Colon (tissue), 2 donors: ENCODE data around the gene NSUN5.
"Not testable (repeated sequence)": the region's sequence is repeated elsewhere in the genome, so short reads cannot be mapped to it uniquely, and the experiment has no call there.

Experiments
- FAIRE-seq: peaks from 2 replicates; lab custom pipeline; 2012; peaks lifted over from hg19 to GRCh38; lab: Jason Lieb, UNC
- donor health status: control.
- donor health status: control.

The NSUN5 gene

DNA sequence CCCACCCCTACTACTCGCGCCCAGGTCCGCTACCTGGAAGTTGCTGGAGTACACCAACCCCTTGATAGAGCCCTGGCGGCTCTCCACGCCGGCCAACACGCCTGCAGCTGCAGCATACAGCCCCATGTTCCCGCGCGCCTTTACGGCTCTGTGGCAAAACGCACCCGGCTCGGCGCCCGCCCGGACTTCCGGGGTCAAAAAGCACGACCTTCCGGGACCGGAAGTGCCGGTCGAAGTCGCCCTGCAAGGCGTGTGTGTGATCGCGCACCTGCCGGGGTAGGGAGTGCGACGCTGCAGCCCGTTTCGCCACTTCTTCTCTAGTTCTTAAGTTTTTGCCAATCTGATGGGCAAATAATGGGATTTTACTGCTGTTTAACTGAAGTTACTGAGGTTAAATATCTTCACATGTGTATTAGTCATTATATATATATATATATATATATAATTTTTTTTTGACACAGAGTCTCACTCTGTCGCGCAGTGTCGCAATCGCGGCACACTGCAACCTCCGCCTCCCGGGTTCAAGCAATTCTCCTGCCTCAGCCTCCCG lies at the start of gene NSUN5:
NSUN5 (minus strand) TSS at position 162 of the 550 bp plus-strand sequence; CDS start at position 126, 36 bp downstream.
- FAIRE-seq, result no peak

DNA sequence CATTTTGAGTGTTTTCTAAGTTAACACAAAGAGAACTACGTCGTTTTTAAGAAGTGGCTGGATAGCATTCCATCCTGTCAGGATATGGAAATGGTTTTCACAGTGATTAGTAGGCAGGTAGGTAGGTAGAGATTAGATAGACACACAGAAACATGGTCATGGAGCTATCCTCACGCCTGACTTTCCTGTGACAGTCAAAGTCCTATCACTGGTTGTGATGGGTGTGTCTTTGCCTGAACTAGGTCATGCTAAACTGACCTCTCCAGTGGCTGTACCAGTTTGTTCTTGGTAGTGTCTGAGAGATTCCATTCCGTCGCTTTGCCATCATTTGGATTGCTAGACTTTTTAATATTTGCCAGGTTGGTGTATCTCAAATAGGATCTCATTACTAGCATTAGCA lies 47.5 kb upstream of the NSUN5 start:
- FAIRE-seq, result no peak

DNA sequence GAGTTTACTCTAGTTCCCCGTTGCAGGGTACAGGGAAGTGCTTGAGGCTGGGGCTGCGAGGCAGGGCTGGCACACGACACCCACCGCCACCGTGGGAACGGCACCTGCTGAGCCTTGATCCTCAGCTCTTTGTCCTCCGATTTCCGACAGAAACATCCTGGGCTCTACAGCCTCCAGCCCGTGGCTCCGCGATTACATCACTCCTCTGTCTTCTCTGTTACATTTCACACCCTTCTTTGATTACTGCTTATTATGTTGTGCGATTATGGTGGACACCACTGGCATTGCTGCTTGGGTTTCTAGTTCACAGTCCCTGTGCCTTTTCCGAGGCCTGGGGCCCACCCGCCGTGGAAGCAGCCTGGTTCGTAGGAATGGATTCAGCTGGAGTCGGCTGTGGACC lies 46.2 kb upstream of the NSUN5 start:
- no peak for FAIRE-seq

DNA sequence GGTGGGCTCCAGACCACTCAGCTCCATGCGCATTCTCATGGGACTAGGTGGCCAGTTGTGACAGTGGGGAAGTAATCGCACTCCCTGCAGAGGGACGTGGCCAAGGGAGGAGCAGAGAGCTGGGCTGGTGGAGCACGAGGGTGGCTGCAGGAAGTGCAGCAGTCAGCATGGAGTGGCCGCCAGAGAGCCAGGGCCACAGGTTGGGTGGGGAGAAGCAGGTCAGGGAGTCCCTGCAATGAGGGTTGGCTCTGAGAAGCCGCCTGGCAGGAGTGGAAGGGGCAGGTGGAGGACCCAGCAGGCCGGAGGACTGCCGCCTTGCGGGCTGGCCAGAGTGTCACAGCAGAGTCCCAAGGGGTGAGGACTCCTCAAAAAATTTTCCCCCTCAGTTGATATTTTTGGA lies 45.6 kb upstream of the NSUN5 start:
- FAIRE-seq, result no peak

DNA sequence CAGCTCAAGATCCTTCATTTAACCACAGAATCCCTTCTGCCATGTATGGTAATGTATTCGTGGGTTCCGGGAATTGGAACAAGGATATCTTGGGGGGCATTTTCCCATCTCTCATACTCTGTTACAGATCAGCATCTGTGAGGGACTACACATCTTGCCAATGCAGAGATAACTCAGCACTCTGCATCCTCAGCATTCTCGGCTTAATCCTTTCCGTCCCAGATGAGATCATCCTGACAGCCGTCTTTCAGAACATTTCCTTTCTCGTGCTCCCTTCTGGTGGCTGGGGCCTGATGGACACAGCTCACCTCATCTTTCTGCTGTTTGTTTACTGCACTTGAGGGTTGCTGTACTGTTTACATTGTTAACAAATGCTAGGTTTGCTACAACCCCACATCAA lies 44.6 kb upstream of the NSUN5 start:
- FAIRE-seq, result no peak

DNA sequence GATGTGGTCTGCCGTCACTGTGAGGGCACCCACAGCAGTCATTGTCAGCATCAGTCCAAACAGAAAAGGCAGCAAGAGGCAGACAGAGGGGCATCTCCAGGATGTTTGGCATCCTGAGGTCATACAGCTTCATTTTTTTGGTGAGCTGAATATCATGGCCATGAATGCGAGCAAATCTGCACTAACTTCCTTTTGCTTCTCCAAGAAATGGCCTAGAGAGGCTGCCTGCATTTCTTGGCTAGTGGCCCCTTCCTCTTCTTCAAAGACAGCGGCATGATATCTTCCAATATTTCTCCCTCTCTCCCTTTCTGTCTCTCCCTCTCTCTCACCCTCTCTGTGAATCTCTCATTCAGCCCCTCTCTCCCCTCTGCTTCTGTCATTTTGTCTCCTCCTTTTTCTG lies 44.2 kb upstream of the NSUN5 start:
- FAIRE-seq, result no peak

DNA sequence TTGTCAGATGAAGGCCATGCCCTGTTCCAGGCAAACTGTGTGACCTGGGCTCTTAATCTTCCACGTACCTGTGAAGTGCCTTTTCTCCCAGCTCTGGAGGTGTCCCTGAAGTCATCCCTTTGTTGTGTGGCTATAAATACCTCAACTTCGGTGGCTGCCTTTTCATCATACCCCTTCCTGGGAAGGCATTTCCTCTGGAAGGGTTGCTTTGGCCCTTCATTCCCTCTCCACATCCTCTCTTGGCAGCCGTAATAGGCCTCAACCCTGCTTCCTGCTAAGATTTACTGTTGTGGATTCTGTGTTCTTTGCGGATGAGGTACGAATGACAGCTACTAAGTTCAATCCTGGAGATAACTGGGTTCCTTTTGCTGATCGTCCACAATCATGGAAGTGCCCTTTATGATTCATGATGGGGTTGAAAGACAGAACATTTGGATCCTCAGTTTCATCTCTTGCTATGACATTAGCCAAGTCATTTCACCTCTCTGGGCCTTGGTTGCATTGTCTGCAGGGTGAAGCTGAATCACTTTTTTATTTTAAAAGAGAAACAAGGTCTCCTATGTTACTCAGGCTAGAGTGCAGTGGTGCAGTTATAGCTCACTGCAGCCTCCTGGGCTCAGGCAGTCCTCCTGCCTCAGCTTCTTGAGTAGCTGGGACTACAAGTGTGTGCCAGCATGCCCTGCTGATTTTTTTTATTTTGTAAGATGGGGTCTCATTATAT lies 43.0 kb upstream of the NSUN5 start:
- FAIRE-seq, result no peak

DNA sequence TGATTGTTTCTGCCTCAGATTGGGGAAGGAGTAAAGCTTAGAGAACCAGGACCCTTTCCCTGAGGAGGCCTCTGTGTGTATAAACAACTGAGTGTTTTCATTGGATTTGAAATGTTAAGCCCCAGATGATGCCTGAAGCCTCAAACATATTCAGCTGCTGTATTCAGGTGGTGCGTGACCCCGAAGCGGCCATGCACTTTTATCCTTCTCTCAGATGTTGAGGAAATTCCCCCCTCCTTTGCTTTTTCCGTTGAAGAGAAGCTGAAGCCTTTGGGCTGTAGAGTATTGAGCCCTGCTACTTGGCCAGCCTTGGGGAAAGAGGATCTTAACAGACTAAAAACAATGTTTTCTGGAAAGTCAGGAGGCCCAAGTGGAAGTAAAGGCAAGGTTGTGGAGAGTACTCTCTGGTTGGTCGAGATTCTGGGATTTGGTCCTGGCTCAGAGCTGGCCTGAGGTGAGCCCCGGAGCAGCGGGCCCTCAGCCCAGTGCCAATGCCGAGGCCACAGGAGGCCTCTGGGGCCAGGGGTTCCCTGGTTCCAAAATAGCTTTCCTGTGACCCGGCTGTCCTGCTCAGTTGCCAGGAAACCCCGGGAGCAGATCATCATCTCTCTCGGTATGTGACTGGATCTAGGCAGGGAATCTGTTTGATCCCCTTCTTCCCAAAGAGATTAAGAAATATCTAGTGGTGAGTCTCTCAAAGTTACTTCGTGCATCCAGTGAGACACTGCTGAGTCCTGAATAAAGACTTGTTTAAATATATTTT lies 41.9 kb upstream of the NSUN5 start:
- no peak for FAIRE-seq

DNA sequence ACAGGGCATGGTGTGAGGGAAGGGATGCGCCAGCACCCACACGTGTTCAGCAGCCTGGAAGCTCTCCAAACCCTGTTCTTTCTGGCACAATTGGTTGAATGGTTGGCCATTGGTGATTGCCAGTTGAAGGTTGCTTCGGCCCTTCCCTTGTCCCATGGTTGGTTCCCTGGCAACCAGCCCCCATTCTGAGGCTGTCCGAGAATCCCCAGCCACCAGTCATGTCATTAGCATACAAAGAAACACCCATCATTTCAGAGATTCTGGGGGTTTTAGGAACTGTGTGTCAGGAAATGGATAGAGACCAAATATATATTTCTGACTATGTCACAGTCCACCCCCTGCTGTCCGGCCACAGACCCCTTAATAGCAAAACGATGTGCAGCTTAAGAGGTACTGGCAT lies 41.1 kb upstream of the NSUN5 start:
- no peak for FAIRE-seq

DNA sequence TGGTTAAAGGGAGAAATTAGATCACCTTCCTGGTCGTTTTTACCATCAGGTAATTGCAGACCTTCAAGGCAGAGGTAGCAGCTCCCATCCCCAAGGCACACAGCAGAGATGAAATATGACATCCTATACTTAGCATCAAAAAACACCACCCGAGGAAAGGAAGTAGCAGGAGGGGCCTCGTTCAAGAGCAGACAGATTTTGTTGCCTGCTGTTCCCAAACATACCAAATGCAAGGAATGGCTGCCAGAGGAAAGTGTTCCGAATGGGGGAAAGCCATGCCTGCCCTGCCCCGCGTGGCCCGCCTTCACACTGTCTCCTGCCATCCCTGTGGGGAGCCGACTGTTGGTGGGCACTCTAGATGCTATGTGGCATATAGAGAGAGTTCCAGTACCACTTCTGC lies 37.3 kb upstream of the NSUN5 start:
- no peak for FAIRE-seq

DNA sequence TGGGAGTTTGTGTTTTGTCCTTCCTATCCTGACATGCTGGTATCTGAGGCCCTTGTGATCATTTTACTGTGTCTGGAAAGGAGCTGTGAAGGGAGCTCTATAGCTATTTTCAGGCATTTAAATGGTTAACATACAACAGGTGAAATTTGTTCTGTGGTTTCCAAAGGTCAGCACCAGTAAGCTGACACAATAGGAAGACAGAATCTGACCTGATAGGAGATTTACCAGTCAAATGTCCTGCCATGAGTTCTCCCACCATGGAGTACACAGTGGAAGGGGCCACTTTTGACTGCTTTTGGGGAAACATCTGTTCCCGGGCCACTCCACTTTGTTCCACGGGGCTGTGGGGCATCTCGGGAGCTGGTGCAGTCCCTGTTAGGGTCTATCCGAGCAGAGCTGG lies 36.9 kb upstream of the NSUN5 start:
- FAIRE-seq, result no peak

DNA sequence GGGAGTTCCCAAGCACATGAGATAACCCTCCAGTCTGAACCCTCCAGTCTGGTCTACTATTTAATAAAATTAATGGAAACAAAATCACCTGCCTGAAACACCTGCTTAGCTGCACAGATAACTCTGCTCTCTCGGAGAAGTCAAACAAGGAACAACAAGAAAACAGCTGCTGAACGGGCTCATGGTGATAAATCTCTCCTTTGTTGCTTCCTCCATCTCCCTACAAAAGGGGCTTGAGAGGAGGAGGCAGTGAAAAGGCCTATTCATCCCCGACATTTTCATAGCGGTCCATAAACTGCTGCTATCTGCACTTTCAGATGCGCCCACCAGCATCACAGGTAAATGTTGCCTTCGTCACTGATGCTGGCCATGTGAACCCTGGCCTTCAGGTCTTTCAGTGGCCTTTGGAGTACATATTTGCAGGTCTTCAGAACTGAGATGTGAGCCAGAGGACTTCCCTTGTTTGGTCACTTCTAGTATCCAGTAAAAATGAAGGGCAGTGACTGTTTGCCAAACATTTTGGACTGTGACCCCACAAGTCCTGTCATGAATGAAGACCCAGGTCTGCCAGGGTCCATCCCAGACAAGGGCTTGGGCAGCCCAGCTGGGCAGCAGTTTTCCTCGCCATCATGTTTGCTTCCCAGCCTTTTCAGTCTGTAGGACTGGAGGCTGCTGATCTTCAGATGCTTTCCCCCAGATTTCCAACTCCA lies 35.2 kb upstream of the NSUN5 start:
- no peak for FAIRE-seq

DNA sequence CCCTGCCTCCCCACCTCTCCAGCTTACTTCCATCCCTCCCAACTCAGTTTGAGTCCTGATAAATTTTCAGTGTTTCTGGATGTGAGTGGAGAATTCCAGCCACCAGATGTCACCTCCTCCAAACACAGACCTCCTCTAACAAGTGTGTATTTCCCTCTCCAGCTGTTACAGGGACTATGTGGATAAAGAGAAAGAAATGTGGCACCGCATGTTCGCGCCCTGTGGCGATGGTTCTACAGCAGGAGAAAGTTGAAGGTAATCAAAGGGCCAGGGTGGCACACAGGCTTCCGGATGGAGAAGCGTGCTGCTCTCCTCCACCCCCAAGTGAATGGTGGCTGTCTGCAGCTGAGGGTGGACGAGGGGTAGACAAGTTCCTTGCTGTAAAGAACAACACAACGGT lies 34.0 kb upstream of the NSUN5 start:
- no peak for FAIRE-seq

DNA sequence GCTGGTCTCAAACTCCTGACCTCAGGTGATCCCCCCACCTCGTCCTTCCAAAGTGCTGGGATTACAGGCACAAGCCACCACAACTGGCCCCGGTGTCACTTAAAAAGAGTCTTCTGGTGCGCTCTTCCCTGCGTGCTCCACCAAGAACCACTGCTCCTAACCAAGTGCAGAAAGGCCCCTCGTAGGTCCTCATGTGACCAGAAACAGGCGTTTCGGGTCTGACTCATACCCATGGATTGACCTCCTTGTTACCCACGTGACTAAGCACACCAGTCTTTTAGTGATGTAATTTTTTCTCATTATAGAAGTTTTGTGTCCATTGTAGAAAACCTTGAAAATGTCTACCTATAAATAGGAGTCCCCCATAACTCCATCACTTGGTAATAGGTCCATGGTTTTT lies 33.3 kb upstream of the NSUN5 start:
- FAIRE-seq, result no peak

DNA sequence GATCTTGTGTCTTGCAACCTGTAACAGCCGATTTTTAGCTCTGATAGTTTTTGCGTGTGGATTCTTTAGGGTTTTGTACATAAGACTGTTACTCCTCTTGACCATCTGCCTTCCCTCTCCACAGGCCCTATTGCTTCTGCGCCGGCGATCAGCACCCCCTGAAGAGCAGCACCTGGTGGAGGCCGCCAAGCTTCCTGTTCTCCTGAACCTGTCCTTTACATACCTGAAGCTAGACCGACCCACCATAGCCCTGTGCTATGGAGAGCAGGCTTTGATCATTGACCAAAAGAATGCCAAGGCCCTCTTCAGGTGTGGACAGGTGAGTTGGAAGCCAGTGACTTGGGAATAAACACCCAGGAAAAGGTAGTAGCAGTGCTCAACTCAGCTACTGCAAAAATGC lies 31.9 kb upstream of the NSUN5 start:
- FAIRE-seq, result no peak

DNA sequence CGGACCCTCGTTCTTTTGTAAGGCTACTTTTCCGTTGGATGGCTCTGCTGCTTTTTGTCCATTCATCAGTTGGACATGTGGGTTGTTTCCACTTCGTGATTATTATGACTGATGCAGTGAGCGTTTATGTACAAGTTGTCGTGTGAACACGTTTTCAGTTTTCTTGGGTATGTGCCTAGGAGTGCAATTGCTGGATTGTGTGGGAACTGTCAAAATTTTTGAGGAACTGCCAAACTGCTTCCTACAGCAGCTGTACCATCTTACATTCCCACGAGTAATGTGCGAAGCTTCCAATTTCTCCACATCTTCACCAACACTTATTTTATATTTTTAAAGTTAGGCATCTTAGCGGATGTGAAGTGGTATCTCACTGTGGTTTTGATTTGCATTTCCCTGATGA lies 29.7 kb upstream of the NSUN5 start:
- FAIRE-seq, result no peak

DNA sequence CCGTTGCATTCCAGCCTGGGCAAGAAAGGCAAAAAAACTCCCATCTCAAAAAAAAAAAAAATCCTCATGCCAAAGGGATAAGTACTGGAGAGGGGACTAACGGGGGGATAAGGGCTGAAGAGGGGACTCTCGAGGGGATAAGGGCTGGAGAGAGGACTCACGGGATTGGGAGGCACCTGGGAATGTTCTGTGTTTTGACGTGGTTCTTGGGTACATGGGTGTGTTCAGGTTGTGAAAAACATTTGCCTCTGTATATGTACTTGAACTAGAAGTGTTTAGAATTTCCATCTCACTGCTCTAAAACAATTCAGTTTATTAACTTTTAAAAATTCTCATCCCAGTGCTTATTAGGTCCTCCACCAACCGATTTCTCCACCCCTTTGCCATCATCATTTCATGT lies 23.8 kb upstream of the NSUN5 start:
- no peak for FAIRE-seq

DNA sequence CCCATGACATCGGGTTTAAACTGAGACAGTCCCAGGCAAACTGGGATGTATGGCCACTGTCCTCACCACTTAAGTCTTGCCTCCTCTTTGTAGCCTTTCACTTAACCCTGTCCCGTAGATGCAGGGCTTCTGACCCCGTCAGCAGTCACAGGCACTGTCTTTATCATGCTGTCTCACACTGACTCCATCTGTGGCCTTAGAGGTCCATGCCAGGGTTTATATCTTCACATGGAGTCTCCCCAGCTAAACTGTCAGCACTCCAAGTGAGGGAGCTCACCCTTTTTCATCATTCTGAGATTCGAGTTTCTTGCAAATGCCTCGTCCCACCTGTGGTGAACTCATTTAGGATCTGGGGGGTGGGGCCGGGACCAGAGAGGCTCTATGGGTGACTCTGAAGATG lies 22.1 kb upstream of the NSUN5 start:
- FAIRE-seq, result no peak

DNA sequence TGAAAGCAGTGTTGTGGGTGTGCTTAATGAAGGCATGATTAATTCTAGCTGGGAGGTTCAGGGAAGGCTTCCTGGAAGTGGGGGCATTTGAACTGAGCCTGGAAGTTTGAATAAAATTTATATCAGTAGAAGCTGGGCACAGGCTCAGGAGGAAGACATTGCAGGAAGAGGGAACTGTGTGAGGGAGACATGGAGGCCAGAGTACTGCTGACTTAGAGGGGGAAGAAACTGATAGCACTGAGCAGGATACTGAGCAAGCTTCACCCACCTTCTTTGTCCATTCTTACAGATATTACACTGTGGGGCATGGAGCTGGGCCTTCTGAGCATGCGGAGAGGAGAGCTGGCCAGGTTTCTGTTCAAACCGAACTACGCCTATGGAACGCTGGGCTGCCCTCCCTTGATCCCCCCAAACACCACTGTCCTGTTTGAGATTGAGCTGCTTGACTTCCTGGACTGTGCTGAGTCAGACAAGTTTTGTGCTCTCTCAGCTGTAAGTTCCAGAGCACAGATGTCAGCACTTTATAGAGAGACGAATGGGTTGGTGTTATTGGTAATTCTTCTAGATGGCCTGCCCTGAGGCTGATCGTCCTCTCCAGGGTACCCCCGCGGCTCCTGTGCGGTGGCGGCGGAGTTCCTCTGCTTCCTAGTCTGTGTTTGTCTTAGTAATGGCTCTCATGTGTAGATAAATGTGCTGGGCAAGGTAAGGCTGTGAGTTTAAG lies 21.4 kb upstream of the NSUN5 start:
- no peak for FAIRE-seq

DNA sequence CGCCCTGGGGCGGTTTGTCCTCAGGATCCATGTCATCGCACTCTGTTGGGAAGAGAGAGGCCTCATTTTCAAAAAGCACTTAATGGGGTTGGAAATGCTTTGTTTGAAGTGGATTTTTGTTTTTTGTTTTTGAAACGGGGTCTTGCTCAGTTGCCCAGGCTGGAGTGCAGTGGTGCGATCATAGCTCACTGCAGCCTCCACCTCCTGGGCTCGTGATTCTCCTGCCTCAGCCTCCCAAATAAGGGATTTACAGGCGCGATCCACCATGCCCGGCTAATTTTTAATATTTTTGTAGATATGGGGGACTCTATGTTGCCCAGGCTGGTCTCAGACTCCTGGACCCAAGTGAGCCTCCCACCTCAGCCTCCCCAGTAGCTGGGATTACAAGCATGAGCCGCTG lies 20.1 kb upstream of the NSUN5 start:
- no peak for FAIRE-seq

DNA sequence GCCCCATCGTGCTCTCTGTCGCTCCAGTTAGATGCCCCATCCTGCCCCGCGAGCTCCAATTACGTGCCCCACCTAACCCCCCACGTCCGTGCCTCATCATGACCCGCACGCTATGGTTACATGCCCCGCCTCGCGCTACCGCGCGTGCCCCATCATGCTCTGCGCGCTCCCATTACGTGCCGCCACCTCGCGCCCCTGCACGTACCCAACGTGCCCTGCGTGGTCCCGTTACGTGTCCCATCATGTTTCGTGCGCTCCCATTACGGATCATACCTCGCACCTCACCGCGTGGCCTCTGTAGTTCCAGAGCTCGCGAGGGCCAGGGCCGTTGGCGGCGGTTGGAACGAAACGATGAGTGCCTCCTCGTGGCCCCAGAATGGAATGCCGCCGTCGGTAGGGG lies 19.3 kb upstream of the NSUN5 start, which contains the start of the genes FKBP6 and TRIM50:
FKBP6 (plus strand) TSS at position 240 of the 400 bp plus-strand sequence. CDS start 268 bp downstream, outside the sequence.
TRIM50 (minus strand) TSS at position 161 of the 400 bp plus-strand sequence. CDS start 3,295 bp downstream, outside the sequence.
- not testable (repeated sequence) for FAIRE-seq

DNA sequence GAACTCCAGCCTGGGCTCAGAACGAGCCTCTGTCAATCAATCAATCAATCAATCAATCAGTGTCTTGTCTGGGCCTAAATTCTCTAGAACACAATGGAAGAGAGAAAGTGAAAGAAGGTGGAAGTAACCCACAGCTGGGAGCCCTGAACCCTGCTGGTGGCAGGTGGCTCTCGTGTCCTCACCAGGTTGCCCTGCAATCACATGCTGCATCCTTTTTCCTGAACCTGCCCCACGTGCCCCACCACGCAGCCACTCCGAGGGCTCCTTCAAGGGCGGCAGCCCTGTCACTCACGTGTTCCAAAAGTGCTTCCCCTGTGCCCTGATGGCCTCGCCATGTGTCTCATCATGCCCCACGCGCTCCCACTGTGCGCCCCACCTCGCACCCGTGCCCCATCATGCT lies 18.8 kb upstream of the NSUN5 start:
- not testable (repeated sequence) for FAIRE-seq
